D721Med (cell line): ENCODE data around the gene COPS3.
"Not testable (repeated sequence)": the region's sequence is repeated elsewhere in the genome, so short reads cannot be mapped to it uniquely, and the experiment has no call there.

Experiments
- DNase-seq: peaks from one replicate; pipeline ENCODE4 v3.0.0; 2011; ENCODE audit warnings: low spot score; ENCODE audit not compliant: insufficient read length
- FAIRE-seq: peaks from 2 replicates; lab custom pipeline; 2011; peaks lifted over from hg19 to GRCh38; lab: Jason Lieb, UNC
- TF ChIP-seq, protein P1 (sequence below): IDR thresholded peaks from 2 replicates; pipeline ENCODE4 v1.5.1; 2012; ENCODE audit warnings: mild to moderate bottlenecking, control low read depth; ENCODE audit not compliant: insufficient read depth; ENCODE audit errors: missing control alignments

COPS3 gene

DNA sequence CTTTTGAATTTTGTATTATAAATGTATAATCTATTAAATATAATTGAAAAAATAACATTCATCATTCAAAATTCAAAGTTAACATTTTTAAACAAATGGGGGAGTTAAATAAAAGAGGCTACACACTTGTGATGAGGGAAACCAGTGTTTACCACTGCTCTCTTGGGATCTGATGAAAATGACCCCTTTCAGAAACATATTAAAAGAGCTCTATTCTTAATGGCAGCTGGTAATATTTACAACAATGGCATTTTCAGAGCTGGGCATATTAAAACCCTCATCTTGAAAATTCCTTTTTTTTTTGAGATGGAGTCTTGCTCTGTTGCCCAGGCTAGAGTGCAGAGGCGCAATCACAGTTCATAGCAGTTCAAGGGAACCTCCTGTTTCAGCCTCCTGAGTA, 24.7 kb downstream of the COPS3 start:
- TF ChIP-seq, protein P1, sequence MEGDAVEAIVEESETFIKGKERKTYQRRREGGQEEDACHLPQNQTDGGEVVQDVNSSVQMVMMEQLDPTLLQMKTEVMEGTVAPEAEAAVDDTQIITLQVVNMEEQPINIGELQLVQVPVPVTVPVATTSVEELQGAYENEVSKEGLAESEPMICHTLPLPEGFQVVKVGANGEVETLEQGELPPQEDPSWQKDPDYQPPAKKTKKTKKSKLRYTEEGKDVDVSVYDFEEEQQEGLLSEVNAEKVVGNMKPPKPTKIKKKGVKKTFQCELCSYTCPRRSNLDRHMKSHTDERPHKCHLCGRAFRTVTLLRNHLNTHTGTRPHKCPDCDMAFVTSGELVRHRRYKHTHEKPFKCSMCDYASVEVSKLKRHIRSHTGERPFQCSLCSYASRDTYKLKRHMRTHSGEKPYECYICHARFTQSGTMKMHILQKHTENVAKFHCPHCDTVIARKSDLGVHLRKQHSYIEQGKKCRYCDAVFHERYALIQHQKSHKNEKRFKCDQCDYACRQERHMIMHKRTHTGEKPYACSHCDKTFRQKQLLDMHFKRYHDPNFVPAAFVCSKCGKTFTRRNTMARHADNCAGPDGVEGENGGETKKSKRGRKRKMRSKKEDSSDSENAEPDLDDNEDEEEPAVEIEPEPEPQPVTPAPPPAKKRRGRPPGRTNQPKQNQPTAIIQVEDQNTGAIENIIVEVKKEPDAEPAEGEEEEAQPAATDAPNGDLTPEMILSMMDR: no peak
- DNase-seq (no peak), FAIRE-seq (no peak)

DNA sequence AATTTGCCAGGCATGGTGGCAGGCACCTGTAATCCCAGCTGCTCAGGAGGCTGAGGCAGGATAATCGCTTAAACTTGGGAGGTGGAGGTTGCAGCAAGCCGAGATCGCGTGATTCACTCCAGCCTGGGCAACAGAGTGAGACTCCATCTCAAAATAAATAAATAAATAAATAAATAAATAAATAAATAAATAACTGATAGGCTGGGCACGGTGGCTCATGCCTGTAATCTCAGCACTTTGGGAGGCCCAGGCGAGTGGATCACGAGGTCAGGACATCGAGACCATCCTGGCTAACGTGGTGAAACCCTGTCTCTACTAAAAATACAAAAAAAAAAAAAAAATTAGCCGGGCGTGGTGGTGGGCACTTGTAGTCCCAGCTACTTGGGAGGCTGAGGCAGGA, 25.4 kb downstream of the COPS3 start:
- not testable (repeated sequence) for DNase-seq, FAIRE-seq

DNA sequence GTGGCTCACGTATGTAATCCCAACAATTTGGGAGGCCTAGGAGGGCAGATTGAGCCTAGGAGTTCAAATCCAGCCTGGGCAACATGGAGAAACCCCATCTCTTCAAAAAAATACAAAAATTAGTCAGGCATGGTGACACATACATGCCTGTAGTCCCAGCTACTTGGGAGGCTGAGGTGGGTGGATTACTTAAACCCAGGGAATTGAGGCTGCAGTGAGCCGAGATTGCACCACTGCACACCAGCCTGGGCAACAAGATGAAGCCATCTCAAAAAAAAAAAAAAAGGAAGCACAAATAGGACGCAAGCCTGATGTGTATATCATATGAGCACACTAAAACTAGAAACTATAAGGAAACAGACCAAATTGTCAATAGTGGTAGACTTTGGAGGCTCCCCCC, 27.0 kb downstream of the COPS3 start:
- no peak for FAIRE-seq
- DNase-seq: no peak
- TF ChIP-seq, protein P1: no peak

DNA sequence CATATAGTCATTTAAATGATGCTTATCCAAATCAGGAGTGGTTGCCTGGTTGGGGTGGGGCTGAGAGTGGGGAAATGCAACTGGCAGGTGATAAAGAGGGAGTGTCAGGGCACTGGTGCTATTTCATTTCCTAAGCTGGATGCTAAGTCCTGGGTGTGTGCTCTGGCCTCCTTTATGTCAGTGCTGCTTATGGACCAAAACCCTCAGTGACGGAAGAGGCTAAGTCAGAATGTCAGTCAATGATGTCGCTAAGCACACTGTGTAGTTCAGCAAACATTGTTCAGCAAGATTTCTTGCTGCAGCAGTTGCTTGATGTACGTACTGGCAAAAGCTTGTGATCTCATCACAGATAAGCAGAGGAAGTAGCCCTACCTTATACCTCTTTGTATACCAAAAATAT, 27.6 kb downstream of the COPS3 start:
- FAIRE-seq (no peak), DNase-seq (no peak)
- TF ChIP-seq, protein P1: no peak

DNA sequence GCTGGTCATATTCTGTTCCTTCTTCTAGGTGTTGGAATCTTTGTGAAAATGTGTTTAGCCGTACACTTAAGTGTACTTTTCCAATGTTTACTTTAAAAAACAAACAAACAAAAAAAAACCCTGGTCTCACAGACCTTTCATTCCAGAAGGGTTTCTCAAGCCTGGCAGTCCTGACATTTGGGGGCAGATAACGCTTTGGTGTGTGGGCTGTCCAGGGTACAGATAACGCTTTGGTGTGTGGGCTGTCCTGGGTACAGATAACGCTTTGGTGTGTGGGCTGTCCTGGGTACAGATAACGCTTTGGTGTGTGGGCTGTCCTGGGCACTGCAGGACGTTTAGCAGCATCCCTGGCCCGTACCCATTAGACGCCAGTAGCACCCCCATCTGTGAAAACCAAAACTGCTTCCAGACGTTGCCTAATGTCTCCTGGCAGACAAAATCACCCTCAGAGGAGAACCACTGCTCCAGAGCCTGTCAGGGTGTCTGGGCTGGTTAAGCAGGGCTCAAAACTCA, 28.8 kb downstream of the COPS3 start:
- TF ChIP-seq, protein P1: no peak
- no peak for FAIRE-seq
- DNase-seq: no peak

DNA sequence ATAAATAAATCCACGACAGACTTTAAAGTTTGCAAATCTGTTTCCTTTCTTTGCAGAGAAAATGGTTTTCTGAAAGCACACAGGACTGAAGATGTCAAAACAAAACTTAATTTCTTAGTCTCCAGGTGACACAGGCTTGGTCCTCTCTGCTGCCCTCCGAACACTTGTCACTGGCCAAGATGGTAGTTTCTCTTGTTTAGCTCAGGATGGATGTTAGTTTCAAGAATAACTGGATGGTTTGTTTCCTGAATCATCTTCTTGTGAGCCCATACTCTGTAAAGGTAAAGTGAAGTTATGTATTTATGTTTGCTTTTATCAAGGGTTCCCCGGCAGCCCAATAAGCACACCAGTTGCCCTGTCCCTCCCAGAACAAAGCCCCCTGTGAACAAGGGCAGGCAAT, 34.2 kb downstream of the COPS3 start:
- FAIRE-seq (no peak), DNase-seq (no peak)
- TF ChIP-seq, protein P1: no peak

DNA sequence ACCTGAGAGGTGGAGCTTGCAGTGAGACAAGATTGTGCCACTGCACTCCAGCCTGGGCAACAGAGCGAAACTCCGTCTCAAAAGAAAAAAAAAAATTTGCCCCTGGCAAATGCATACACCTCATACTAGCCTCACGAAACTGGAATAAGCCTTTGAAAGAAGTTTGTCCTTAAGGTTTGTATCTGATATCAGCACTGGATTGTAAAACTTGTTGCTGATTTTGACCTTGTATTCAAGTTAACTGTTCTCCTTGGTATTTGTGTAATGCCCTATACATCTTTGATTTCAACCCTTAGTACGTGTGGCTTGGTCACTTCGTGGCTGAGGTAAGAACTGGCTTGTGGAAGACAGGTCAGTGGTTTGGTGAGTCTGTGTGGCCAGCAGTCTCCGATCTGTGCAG, 37.9 kb downstream of the COPS3 start:
- DNase-seq: no peak
- no peak for FAIRE-seq
- TF ChIP-seq, protein P1: no peak

DNA sequence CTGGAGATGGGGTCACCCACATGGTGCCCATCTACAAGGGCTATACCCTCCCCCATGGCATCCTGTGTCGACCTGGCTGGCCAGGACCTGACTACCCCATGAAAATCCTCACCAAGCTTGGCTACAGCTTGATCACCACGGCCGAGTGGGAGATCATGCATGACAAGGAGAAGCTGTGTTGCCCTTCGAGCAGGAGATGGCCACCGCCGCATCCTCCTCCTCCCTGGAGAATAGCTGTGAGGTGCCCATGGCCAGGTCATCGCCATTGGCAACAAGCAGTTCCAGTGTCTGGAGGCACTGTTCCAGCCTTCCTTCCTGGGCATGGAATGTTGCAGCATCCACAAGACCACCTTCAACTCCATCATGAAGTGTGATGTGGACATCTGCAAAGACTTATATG, 38.8 kb downstream of the COPS3 start:
- TF ChIP-seq, protein P1: no peak
- FAIRE-seq (no peak), DNase-seq (no peak)
